Activated T-cell treated with anti-CD3 and anti-CD28 coated beads for 24 hours (primary cell): Measurements from ENCODE around the gene ABI1.
A peak's percentile ranks its signal among the peaks of the same experiment; 100 is the strongest.
"Not testable (repeated sequence)": the region's sequence is repeated elsewhere in the genome, so short reads cannot be mapped to it uniquely, and the experiment has no call there.

ENCODE experiments used
- DNase-seq: peaks from one replicate; pipeline ENCODE4 v3.0.0-alpha.2; 2020; ENCODE audit warnings: low read depth

Gene ABI1

DNA sequence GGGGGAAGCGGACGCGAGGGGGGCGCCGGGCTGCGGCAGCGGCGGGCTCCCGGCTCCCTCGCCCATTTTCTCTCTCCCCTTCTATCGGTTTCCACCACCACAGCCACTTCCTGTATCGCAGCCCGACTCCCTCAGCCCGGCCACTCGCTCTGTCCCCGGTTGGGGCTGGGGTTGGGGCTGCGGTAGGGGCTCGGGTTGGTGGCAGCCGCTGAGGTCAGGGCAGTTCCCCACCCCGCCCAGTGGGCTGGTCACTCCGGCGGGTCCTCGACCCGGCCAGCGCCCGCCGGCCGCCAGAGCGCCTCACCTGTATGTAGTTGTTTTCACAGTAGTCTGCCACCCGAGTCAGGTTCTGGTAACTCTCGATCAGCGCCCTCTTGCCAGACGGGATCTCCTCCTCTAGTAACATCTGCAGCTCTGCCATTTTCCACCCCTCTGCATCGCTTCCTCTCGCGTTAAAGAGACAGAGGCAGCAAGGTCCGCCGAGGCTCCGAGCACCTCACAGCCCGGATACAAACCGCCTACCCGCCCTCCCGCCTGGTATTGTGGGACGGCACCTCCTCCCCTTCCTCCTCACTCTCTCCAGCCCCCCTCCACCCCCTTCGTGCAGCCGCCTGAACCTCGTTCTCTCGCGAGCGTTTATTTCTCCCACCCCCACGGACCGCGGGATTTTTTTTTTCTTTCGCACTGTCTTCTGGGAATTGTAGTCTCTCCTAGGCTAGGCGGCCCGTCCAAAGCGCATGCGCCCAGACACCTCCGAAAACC, at the start of gene ABI1:
ABI1 (minus strand) TSS at position 516 of the 762 bp plus-strand sequence; CDS start at position 421, 95 bp downstream.
- DNase-seq = peak; percentile 95

- DNase-seq = no peak
Measured at GRCh38 chr10:26909753-26910152, 49.0 kb upstream of the ABI1 start.

DNA sequence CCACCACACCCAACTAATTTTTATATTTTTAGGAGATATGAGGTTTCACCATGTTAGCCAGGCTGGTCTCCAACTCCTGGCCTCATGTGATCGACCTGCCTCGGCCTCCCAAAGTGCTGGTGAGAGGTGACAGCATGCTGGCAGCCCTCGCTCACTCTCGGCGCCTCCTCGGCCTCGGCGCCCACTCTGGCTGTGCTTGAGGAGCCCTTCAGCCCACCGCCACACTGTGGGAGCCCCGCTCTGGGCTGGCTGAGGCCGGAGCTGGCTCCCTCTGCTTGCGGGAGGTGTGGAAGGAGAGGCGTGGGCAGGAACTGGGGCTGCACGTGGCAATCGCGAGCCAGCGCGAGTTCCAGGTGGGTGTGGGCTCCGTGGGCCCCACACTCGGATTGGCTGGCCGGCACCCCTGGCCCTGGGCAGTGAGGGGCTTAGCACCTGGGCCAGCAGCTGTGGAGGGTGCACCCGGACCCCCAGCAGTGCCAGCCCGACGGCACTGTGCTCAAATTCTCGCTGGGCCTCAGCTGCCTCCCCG, 44.6 kb upstream of the ABI1 start:
- DNase-seq = not testable (repeated sequence)

DNA sequence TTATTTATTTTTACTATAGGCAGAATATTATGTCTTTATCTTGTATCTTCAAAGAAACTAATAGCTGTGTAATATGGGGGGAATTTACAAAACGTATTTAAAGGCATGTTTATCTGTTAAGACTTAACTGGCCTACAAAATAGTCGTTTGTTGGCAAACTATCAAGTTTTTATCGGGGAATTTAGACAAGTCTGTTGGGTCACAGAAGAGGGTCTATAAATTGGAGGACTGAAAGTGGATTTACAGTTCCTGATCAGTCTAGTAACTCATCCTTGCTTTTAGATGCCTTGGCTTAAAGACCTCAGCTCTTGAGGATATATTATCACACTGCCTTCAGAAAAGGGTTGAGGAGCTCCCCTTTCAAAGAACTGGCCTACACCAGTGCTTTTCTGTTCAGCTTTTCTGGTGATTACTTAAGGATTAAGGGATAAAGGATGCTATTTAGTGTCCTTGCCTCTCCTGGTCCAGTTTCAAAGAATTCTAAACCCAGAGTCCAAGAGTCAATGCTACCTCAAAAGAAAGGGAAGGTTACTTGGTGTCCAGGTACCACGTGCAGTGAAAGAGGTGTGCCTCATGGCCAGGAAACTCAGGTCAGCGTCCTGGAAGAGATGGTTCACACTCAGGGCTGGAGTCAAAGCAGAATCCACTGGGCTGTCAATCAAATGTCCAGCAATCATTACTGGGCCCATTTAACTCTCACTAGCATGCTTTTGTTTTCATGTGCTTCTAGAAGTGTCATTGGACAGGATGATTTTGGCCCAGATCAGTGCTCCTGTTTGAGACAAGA, 42.9 kb upstream of the ABI1 start:
- DNase-seq = no peak

GRCh38 chr10:26892306-26892923, 31.7 kb upstream of the ABI1 start:
- DNase-seq = not testable (repeated sequence)

DNA sequence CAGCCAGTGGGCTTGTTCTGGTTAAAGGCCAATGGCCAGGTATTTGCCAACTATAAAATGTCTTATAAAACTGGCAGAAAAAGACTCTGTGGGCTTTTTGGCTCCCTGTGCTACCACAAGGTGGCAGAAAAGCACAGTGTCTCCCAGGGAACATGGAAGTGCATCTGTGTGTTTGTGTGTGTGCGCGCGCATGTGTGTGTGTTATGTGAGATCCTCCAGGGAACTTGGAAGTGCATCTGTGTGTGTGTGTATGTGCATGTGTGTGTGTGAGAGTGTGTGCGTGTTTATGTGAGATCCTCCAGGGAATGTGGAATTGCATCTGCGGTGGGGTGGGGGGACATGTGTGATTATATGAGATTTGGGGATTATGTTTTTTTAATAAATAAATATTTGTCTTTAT, 30.2 kb upstream of the ABI1 start:
- DNase-seq = peak; percentile 39

DNA sequence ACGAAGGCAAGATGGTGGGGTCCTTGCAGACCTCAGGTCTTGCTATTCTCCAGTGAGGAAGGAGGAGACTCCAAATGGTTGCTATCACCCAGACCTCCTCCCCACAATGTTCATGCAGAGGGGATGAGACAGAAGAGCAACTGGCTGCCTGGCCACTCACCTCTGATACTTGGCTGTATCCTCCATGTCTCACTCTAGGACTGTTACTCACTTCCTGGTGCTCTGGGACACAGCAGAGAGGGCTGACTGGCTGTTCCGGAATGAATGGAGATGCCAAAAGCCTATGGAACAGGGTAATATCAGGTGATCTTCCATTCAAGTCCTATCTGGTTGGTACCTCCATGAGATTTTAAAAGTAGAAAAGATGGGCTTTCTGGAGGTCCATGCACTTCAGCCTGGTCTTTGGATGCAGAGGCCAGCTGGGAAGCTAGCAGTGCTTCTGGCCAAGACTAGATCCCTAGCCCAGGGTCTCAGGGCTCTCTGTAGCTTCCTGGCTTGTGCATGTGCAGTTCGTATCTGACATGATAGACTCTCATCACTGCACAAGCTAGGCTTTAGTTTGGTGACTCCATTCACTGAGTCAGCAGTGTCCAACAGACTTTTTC, 27.0 kb upstream of the ABI1 start:
- no peak for DNase-seq

DNA sequence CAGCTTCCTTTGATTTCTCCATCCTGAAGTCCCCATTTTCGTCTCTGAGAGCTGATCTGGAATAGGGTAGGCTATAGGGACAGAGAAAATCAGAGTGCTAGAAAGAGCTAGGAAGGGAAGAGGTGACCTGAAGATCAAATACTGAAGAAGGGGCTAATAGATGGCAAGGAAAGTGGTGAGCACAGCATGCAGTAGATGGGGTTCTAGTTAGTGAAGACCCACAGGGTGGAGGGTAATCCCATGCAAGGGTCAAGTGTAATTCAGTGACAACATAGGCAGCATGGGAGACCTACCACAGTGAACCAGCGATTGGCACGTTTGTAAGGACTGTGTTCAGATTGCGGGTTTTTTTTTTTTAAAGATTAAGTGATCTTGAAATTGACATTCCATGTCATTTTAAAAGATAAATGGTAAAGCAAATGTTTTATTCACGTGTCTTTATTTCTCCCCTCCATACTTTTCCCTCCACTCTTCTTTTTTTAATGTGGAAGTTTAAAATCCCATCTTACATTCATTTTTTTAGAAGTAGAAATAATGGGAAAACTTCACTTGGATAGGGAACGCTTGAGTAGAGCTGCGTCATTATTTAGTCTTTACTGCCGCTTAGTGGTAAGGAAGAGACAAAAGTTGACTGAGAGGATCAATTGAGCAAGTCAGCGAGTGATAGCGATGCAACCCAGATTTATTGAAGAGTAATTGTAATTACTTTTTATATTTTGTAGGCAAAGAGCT, 21.0 kb upstream of the ABI1 start:
- DNase-seq = no peak

DNA sequence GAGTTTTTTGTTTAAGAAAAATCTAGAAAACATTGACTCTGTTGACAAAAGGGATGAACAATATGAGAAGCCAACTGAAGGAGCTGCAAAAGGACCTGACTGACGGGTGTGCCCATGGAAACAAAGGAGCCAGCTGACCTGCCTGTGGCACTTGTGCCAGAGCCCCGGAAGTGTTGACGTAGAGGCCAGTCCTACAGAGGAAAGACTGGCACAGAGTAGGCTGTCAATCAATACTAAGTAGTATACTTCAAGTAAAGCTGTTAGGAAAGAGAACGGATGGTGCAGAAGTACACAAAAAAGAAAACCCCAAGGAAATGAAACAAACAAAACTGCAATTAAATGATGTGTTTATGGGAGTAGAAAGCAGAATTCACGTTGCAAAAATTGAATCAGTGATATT, 19.0 kb upstream of the ABI1 start:
- DNase-seq = no peak

- no peak for DNase-seq
Measured at GRCh38 chr10:26870766-26871165, 10.0 kb upstream of the ABI1 start.

GRCh38 chr10:26869528-26869927, 8.8 kb upstream of the ABI1 start:
- DNase-seq = no peak

DNA sequence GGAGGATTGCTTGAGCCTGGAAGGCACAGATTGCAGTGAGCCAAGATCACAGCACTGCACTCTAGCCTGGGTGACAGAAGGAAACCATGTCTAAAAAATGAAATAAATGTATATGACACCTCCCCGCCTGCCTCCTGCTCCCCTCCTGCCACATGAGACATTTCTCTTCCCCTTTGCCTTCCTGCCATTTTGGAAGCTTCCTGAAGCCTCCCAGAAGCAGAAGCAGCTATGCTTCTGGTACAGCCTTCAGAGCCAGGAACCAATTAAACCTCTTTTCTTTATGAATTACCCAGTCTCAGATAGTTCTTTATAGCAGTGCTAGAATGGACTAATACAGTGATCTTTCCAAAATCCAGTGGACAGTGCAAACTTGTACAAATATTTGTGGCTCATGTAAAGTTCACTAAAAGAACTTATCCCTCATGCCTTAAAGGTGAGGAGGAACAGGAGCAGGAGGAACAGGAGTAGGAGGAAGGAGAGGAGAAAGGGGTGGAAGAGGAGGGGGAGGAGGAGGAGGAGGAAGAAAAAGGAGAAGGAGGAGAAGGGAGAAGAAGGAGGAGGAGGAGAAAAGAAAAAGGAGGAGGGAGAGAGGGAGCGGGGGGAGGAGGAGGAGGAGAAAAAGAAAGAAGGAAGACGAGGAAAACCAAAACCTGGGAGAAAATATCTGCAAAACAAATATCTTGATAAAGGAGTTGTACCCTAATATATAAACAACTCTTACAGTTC, 2.8 kb upstream of the ABI1 start:
- DNase-seq = no peak

DNA sequence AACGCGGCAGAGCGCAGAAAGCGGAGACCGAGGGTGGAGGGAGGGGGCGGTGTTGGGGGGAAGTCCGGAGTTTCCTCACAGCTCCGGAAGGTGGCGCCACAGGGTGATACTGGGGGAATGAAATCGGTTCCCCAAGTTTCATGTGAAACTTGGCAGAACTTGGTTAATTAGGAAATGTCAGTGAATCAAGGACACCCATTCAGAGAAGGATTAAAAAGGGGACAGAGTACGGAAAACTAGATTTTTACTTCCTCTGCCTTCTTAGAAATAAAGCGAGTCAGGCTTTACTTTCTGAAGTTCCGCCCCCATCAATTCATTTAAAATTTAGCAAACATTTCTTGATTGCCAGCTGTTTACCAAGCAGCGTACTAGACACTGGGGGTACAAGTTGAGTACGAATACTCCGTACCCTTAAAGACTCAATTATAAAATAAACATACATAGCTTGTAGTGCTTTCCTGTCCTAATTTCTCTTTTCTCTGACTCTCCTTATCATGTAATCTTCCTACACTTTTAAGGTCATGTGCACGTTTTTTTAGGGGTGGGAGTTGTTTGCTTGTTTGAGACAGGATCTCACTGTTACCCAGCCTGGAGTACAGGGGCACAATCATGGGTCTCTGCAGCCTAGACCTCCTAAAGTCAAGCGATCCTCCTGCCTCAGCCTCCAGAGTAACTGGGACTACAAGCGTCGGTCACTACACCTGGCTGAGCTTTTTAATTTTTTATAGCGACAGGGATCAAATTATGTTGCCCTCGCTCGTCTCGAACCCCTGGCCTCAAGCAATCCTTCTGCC, 644 bp upstream of the ABI1 start:
- DNase-seq = no peak

GRCh38 chr10:26860102-26860442, 686 bp downstream of the ABI1 start:
- peak; percentile 36 for DNase-seq

DNA sequence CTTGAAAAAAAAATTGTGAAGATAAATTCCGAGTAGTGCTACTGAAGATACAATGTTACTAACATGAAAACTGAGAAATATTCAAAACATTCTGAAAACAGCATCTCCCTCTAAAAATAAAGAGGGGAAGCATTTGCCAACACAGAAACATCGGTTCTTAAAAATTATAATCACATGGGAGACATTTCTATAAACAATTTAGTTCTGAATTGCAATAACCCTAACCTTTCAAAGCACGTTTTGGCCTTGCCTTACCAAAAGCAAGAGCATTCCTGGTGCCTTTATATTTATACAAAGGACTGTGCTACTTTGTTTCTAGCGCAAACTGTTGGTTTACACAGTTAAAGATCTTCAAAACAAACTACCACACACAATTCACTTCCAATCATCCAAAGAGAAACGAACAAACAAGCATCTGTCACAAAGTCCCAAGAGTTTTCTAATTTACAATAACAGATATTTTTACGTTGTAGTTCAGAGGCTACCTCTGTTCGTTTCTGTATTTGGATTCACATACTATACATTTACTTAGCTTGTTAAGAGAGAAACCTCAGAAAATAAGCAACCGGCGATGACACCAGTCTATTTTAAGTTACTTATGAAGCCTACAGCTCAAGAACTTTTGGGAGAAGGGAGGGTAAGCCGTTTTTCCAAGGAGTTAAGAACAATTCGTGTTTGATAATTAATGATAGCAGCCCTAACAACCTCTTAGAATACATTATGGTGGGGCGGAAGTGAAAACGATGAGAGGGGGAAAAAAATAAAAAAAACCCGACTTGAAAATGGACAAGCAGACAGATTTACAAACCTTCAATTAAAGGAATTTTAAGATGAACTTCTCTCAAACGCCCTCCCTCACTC, 1.3 kb downstream of the ABI1 start:
- DNase-seq = no peak

DNA sequence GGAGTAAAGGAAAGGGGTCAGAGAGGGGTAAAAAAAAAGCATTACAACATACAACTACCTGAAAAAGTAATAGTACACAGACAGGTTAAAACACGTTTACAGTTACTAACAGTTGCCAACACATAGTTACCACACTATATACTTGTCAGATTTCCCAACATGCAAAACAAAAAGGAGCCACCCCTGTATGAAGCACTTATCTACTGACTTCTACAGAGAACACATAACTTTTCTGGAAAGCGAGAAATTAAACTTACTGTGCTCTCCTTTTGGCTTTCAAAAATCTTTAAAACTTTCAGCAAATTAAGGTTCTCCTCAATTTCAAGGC, 2.1 kb downstream of the ABI1 start:
- no peak for DNase-seq

DNA sequence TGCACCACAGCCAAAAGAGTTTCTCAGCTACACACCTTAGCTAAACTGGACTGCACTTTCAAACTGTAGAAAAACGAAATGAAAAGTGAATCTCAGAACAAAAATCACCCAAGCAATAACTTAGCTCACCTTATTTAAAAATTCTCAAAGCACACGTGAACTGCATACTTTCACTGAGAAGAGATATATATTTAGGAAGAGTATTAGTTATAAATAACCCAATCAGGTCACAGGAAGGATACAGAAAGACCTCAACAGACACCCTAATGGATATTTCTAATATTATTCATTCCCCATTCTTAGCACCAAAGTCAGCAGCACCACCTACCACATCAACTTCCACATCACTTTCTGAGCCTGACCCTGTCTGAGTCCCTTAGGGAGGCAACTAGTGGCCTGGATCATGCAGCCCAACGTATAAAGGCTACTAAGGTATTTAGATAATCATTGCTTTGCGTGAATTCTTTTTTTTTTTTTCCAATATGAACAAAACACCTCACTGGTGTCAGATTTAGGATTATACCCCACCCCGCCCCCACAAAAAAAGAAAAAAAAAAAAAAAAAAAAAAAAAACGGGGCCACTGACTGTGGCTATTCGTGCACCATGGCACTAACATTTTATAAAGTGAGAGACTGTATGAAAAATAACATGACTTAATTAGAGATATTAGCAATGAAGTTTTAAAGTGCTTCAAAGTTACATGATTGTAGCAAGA, 2.6 kb downstream of the ABI1 start:
- DNase-seq = no peak

- not testable (repeated sequence) for DNase-seq
Measured at GRCh38 chr10:26857553-26857952, 3.2 kb downstream of the ABI1 start.

GRCh38 chr10:26855186-26855585, 5.6 kb downstream of the ABI1 start:
- DNase-seq = no peak
